Rectal smooth muscle tissue (tissue), 1 donor: ENCODE data around the gene CCDC12.
"Not testable (repeated sequence)": the region's sequence is repeated elsewhere in the genome, so short reads cannot be mapped to it uniquely, and the experiment has no call there.

ENCODE experiments used
- H3K27ac ChIP-seq: one replicate; pipeline ENCODE4 v1.7.0; 2013; ENCODE audit warnings: low read depth, low read length, inconsistent platforms
- H3K27me3 ChIP-seq: one replicate; pipeline ENCODE4 v1.7.0; 2013; ENCODE audit warnings: low read length; ENCODE audit not compliant: control insufficient read depth, insufficient read depth
- H3K36me3 ChIP-seq: one replicate; pipeline ENCODE4 v1.7.0; 2013; ENCODE audit warnings: low read length; ENCODE audit not compliant: control insufficient read depth, insufficient read depth
- H3K4me1 ChIP-seq: one replicate; pipeline ENCODE4 v1.7.0; 2013; ENCODE audit warnings: low read length; ENCODE audit not compliant: control insufficient read depth, insufficient read depth
- H3K4me3 ChIP-seq: one replicate; pipeline ENCODE4 v1.7.0; 2013; ENCODE audit warnings: low read length
- H3K9ac ChIP-seq: one replicate; pipeline ENCODE4 v1.7.0; 2013; ENCODE audit warnings: low read length

Gene CCDC12

GRCh38 chr3:46964038-46964590 is 12.4 kb downstream of the CCDC12 start:
- H3K4me1 ChIP-seq = peaks cover 22% of the 10 kb centered on the region
- not testable (repeated sequence) for H3K4me3 ChIP-seq, H3K36me3 ChIP-seq, H3K9ac ChIP-seq, H3K27ac ChIP-seq, H3K27me3 ChIP-seq

GRCh38 chr3:46962990-46963389 is 13.6 kb downstream of the CCDC12 start:
- Histone ChIP-seq H3K4me3 (no peak overlapping the region), H3K4me1 (peaks cover 27% of the 10 kb centered on the region), H3K9ac (no peak overlapping the region), H3K27me3 (no peaks in the 10 kb centered on the region), H3K27ac (no peak overlapping the region), H3K36me3 (peaks cover 2% of the 10 kb centered on the region)

GRCh38 chr3:46962427-46962826 is 14.1 kb downstream of the CCDC12 start:
- no peak overlapping the region for H3K4me3 ChIP-seq
- H3K4me1 ChIP-seq = peaks cover 27% of the 10 kb centered on the region
- no peaks in the 10 kb centered on the region for H3K27me3 ChIP-seq
- no peak overlapping the region for H3K9ac ChIP-seq
- no peak overlapping the region for H3K27ac ChIP-seq
- peaks cover 2% of the 10 kb centered on the region for H3K36me3 ChIP-seq

- peak overlapping the region; percentile 80 for H3K27ac ChIP-seq
- no peak overlapping the region for H3K9ac ChIP-seq
- H3K4me3 ChIP-seq = no peak overlapping the region
- H3K4me1 ChIP-seq = peaks cover 27% of the 10 kb centered on the region
- H3K27me3 ChIP-seq = no peaks in the 10 kb centered on the region
- H3K36me3 ChIP-seq = peaks cover 2% of the 10 kb centered on the region
Measured at GRCh38 chr3:46960835-46961234, 15.7 kb downstream of the CCDC12 start.

- H3K27ac ChIP-seq = peak overlapping the region; percentile 80
- H3K4me3 ChIP-seq = no peak overlapping the region
- H3K9ac ChIP-seq = peak overlapping the region; percentile 7
- H3K36me3 ChIP-seq = peaks cover 2% of the 10 kb centered on the region
- H3K4me1 ChIP-seq = peaks cover 27% of the 10 kb centered on the region
- no peaks in the 10 kb centered on the region for H3K27me3 ChIP-seq
Measured at GRCh38 chr3:46960081-46960701, 16.4 kb downstream of the CCDC12 start.

GRCh38 chr3:46959161-46959511 is 17.4 kb downstream of the CCDC12 start:
- peaks cover 2% of the 10 kb centered on the region for H3K36me3 ChIP-seq
- no peak overlapping the region for H3K4me3 ChIP-seq
- peaks cover 27% of the 10 kb centered on the region for H3K4me1 ChIP-seq
- no peaks in the 10 kb centered on the region for H3K27me3 ChIP-seq
- H3K9ac ChIP-seq = no peak overlapping the region
- H3K27ac ChIP-seq = peak overlapping the region; percentile 80

- Histone ChIP-seq H3K4me3 (no peak overlapping the region), H3K36me3 (peaks cover 2% of the 10 kb centered on the region), H3K9ac (no peak overlapping the region), H3K27ac (peak overlapping the region; percentile 80), H3K4me1 (peaks cover 27% of the 10 kb centered on the region), H3K27me3 (no peaks in the 10 kb centered on the region)
Measured at GRCh38 chr3:46958467-46959160, 17.9 kb downstream of the CCDC12 start.

- Histone ChIP-seq H3K36me3 (no peaks in the 10 kb centered on the region), H3K27me3 (no peaks in the 10 kb centered on the region), H3K4me3 (no peak overlapping the region), H3K27ac (no peak overlapping the region), H3K4me1 (peaks cover 27% of the 10 kb centered on the region), H3K9ac (no peak overlapping the region)
Measured at GRCh38 chr3:46957092-46957820, 19.3 kb downstream of the CCDC12 start.

GRCh38 chr3:46955801-46956259 is 20.7 kb downstream of the CCDC12 start:
- Histone ChIP-seq H3K27me3 (no peaks in the 10 kb centered on the region), H3K36me3 (no peaks in the 10 kb centered on the region), H3K9ac (no peak overlapping the region), H3K4me1 (peaks cover 22% of the 10 kb centered on the region), H3K27ac (no peak overlapping the region), H3K4me3 (no peak overlapping the region)

- H3K27ac ChIP-seq = no peak overlapping the region
- no peaks in the 10 kb centered on the region for H3K36me3 ChIP-seq
- H3K27me3 ChIP-seq = no peaks in the 10 kb centered on the region
- H3K9ac ChIP-seq = no peak overlapping the region
- peaks cover 16% of the 10 kb centered on the region for H3K4me1 ChIP-seq
- H3K4me3 ChIP-seq = no peak overlapping the region
Measured at GRCh38 chr3:46955157-46955556, 21.4 kb downstream of the CCDC12 start.

- H3K9ac ChIP-seq = no peak overlapping the region
- H3K27me3 ChIP-seq = no peaks in the 10 kb centered on the region
- no peak overlapping the region for H3K4me3 ChIP-seq
- H3K27ac ChIP-seq = no peak overlapping the region
- peaks cover 9% of the 10 kb centered on the region for H3K4me1 ChIP-seq
- H3K36me3 ChIP-seq = no peaks in the 10 kb centered on the region
Measured at GRCh38 chr3:46954178-46954577, 22.4 kb downstream of the CCDC12 start.

- no peaks in the 10 kb centered on the region for H3K36me3 ChIP-seq
- H3K4me1 ChIP-seq = peaks cover 6% of the 10 kb centered on the region
- H3K27me3 ChIP-seq = no peaks in the 10 kb centered on the region
- no peak overlapping the region for H3K27ac ChIP-seq
- H3K4me3 ChIP-seq = no peak overlapping the region
- H3K9ac ChIP-seq = no peak overlapping the region
Measured at GRCh38 chr3:46953234-46954010, 23.1 kb downstream of the CCDC12 start.
